Activated naive CD8-positive, alpha-beta T cell treated with anti-CD3 and anti-CD28 coated beads, Interleukin-2, amount 10 ng/mL, durations not matched to agents 7 days and 5 days (primary cell): ENCODE results near the gene ST8SIA2. TPM values are rescaled to one million over a fixed set of nuclear protein-coding genes. Genes with fewer than 3 reads are reported as not detected.
"Not testable (repeated sequence)": the region's sequence is repeated elsewhere in the genome, so short reads cannot be mapped to it uniquely, and the experiment has no call there.

Source experiments
- ATAC-seq: fragments of 150-1000 bp; cut with Tn5 transposase; one replicate; pipeline ENCODE4 v1.10.0; 2021; ENCODE audit warnings: low read depth, moderate library complexity
- POLR2A ChIA-PET: fragments of 350-600 bp; sonication (Branson Sonifier 250); formaldehyde crosslinking; loops from one replicate; lab custom pipeline; 2021; ENCODE audit warnings: antibody characterized with exemption; lab: Charles Lee
- DNase-seq: peaks from one replicate; pipeline ENCODE4 v3.0.0; 2021
- H3K27ac Mint-ChIP-seq: one replicate; pipeline ENCODE4 v1.8.0; 2022; ENCODE audit warnings: mild to moderate bottlenecking, mixed read lengths
- H3K27me3 Mint-ChIP-seq: one replicate; pipeline ENCODE4 v1.8.0; 2022; ENCODE audit warnings: mild to moderate bottlenecking, moderate library complexity, mixed read lengths
- H3K36me3 Mint-ChIP-seq: one replicate; pipeline ENCODE4 v1.8.0; 2021; ENCODE audit warnings: mild to moderate bottlenecking, mixed read lengths
- H3K4me1 Mint-ChIP-seq: one replicate; pipeline ENCODE4 v1.8.0; 2021; ENCODE audit warnings: mixed read lengths
- H3K4me3 Mint-ChIP-seq: one replicate; pipeline ENCODE4 v1.8.0; 2022; ENCODE audit warnings: mild to moderate bottlenecking, moderate library complexity, mixed read lengths
- H3K9me3 Mint-ChIP-seq: one replicate; pipeline ENCODE4 v1.8.0; 2021; ENCODE audit warnings: mixed read lengths
- total RNA-seq, 2 experiments: library from RNA; stranded (reverse); gene quantifications; one replicate each; pipeline ENCODE4 v1.2.3, GENCODE V29; 2021

ST8SIA2 gene
- total RNA-seq, 2 experiments from 2014 or later = not detected

GRCh38 chr15:92460023-92460422 is 66.3 kb downstream of the ST8SIA2 start:
- ATAC-seq (no peak), DNase-seq (no peak)
- Mint-ChIP-seq H3K4me1 (peaks cover 2% of the 10 kb centered on the region), H3K27me3 (peaks cover 5% of the 10 kb centered on the region), H3K4me3 (no peak overlapping the region), H3K27ac (no peak overlapping the region), H3K36me3 (no peaks in the 10 kb centered on the region), H3K9me3 (no peaks in the 10 kb centered on the region)
- POLR2A ChIA-PET = no interaction called here

DNA sequence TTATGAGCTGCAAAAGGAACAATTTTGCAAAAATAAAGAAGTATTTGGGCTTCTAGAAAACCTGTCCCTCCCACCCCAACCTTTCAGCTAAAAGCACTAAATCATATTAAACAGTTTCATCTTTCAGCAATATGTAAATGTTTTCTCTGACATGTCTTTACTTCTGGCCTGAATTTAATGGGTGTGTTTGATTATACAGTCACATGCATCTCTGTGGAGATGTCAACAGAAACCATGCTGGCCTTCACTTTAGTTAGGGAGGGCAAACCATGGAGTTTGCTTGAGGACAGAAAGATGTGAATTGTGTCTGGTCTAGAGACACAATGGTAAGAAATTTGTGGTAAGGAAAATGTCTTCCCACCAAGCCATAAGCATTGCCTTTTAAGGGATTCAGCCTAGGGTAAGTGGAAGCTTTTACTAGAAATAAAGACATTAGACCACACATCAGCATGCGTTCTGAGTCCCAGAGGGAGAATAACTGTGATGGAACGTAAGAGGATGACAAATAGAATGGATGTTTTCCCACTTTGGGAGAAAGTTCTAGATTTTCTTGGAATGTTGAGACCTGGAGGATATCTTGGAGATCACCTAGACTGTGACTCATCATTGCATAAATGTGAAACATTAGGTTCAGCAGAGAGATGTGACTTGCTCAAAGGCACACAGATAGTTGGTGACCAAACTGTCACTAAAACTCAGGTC is 68.9 kb downstream of the ST8SIA2 start:
- Mint-ChIP-seq H3K27ac (no peak overlapping the region), H3K4me1 (peaks cover 2% of the 10 kb centered on the region), H3K27me3 (peaks cover 5% of the 10 kb centered on the region), H3K9me3 (no peaks in the 10 kb centered on the region), H3K36me3 (no peaks in the 10 kb centered on the region), H3K4me3 (no peak overlapping the region)
- DNase-seq (no peak), ATAC-seq (no peak)
- POLR2A ChIA-PET = no interaction called here

GRCh38 chr15:92463352-92463751 is 69.7 kb downstream of the ST8SIA2 start:
- Mint-ChIP-seq H3K4me1 (peaks cover 2% of the 10 kb centered on the region), H3K9me3 (no peaks in the 10 kb centered on the region), H3K27me3 (peaks cover 5% of the 10 kb centered on the region), H3K4me3 (no peak overlapping the region), H3K36me3 (no peaks in the 10 kb centered on the region), H3K27ac (no peak overlapping the region)
- no peak for DNase-seq
- ATAC-seq = no peak
- POLR2A ChIA-PET = interaction anchor here (0.7 kb wide), 1 partner anchor 120 kb away, joined by 4 read pairs; no protein-coding TSS in a partner anchor

GRCh38 chr15:92463826-92464225 is 70.1 kb downstream of the ST8SIA2 start:
- no peak overlapping the region for H3K4me3 Mint-ChIP-seq
- H3K27me3 Mint-ChIP-seq = peaks cover 3% of the 10 kb centered on the region
- H3K36me3 Mint-ChIP-seq = no peaks in the 10 kb centered on the region
- ATAC-seq = no peak
- POLR2A ChIA-PET = interaction anchor here (0.7 kb wide), 1 partner anchor 119 kb away, joined by 4 read pairs; no protein-coding TSS in a partner anchor
- H3K27ac Mint-ChIP-seq = no peak overlapping the region
- no peaks in the 10 kb centered on the region for H3K9me3 Mint-ChIP-seq
- no peaks in the 10 kb centered on the region for H3K4me1 Mint-ChIP-seq
- no peak for DNase-seq

GRCh38 chr15:92466834-92467233 is 73.2 kb downstream of the ST8SIA2 start:
- DNase-seq = no peak
- Mint-ChIP-seq H3K4me3 (no peak overlapping the region), H3K4me1 (no peaks in the 10 kb centered on the region), H3K9me3 (no peaks in the 10 kb centered on the region), H3K36me3 (no peaks in the 10 kb centered on the region), H3K27me3 (no peaks in the 10 kb centered on the region), H3K27ac (no peak overlapping the region)
- POLR2A ChIA-PET = no interaction called here
- no peak for ATAC-seq

DNA sequence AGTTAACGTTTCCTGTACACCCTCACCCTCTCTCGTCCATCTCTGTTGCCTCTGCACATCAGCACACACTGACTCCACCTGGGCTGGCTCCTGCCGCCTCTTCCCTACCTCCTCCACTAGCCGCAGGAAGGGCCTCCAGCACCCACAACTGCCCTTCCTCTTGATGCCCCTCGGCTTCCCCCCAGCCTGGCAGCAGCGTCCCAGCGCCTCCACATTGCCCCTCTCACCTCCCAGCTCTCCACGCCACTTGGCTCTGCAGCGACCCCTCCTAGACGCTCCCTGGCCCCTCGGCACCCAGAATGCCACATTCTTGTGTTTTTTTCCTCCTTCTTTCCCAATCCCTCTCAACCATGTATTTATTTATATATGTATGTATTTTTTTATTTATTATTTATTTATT is 73.6 kb downstream of the ST8SIA2 start:
- Mint-ChIP-seq H3K27me3 (no peaks in the 10 kb centered on the region), H3K27ac (no peak overlapping the region), H3K4me3 (no peak overlapping the region), H3K36me3 (no peaks in the 10 kb centered on the region), H3K4me1 (no peaks in the 10 kb centered on the region), H3K9me3 (no peaks in the 10 kb centered on the region)
- ATAC-seq (no peak), DNase-seq (no peak)
- POLR2A ChIA-PET = no interaction called here

DNA sequence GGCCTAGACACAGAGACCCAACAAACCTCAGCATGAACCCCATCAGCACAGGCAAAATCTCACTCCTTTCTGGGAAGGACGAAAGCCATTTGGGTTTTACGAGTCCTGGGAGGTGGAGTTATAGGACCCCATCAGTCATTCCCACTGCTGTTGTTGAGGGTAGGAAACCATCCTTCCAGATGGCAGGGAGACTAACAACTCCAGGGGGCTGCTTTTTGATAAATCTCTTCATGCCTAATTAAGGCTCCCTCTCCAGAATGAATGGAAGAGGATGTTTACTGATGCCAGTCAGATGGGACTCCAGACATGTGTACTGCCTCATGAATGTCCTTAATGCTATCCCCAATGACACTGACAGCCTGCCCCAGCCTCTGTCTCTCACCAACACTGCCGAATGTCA is 75.3 kb downstream of the ST8SIA2 start:
- Mint-ChIP-seq H3K27me3 (no peaks in the 10 kb centered on the region), H3K4me3 (no peak overlapping the region), H3K4me1 (no peaks in the 10 kb centered on the region), H3K36me3 (no peaks in the 10 kb centered on the region), H3K9me3 (no peaks in the 10 kb centered on the region), H3K27ac (no peak overlapping the region)
- POLR2A ChIA-PET = no interaction called here
- no peak for DNase-seq
- ATAC-seq = no peak

DNA sequence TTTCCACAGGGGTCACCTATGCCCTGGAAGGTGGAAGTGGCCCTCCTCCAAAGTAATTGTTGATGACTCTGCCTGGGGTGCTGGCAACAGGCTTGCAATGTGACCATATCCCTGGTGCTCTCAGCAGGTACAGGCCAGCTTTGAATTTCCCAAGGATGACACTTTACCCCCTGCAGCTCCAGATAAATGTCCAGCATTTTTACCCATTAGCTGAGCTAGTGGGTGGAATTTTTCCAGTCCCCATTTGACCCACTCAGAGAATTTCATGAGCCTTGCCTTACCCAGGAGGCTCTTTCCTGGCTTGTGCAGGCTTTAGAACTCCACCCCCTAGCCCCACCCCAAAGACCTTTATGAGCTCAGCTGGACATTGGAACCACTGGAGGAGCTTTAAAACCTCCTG is 77.6 kb downstream of the ST8SIA2 start:
- no peaks in the 10 kb centered on the region for H3K4me1 Mint-ChIP-seq
- POLR2A ChIA-PET = no interaction called here
- DNase-seq (no peak), ATAC-seq (no peak)
- H3K36me3 Mint-ChIP-seq = no peaks in the 10 kb centered on the region
- no peaks in the 10 kb centered on the region for H3K9me3 Mint-ChIP-seq
- no peaks in the 10 kb centered on the region for H3K27me3 Mint-ChIP-seq
- H3K4me3 Mint-ChIP-seq = no peak overlapping the region
- no peak overlapping the region for H3K27ac Mint-ChIP-seq

GRCh38 chr15:92473756-92474155 is 80.1 kb downstream of the ST8SIA2 start:
- Mint-ChIP-seq H3K27ac (no peak overlapping the region), H3K27me3 (peaks cover 3% of the 10 kb centered on the region), H3K4me1 (no peaks in the 10 kb centered on the region), H3K36me3 (no peaks in the 10 kb centered on the region), H3K9me3 (no peaks in the 10 kb centered on the region), H3K4me3 (no peak overlapping the region)
- POLR2A ChIA-PET = no interaction called here
- no peak for ATAC-seq
- no peak for DNase-seq

- ATAC-seq, H3K4me1 Mint-ChIP-seq, H3K27me3 Mint-ChIP-seq, H3K9me3 Mint-ChIP-seq, H3K27ac Mint-ChIP-seq, H3K4me3 Mint-ChIP-seq, POLR2A ChIA-PET, H3K36me3 Mint-ChIP-seq, DNase-seq: not testable (repeated sequence)
Observed at GRCh38 chr15:92479730-92480129, 86.0 kb downstream of the ST8SIA2 start.

DNA sequence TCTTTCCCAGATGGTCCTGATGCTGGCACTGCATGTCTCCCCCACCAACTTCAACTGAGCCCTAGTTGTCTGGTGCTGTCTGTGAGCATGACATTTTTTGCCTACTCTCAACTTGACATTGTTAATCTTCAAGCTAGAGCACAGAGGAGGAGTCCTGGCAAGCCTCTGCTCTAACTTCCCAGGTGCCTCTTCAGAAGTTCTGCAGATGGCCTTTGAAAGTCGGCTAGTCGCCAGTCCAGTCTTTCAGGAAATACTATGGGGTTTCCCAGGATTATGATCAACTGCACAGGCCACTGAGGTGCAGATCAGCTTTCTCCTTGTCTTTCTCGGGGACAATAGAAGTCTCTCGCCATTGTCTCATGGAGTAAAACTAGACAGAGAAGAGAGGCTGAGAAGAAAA is 86.7 kb downstream of the ST8SIA2 start:
- no peak for DNase-seq
- Mint-ChIP-seq H3K27ac (no peak overlapping the region), H3K9me3 (peaks cover 3% of the 10 kb centered on the region), H3K36me3 (no peaks in the 10 kb centered on the region), H3K4me1 (no peaks in the 10 kb centered on the region), H3K27me3 (peaks cover 8% of the 10 kb centered on the region), H3K4me3 (no peak overlapping the region)
- POLR2A ChIA-PET = no interaction called here
- no peak for ATAC-seq

- no peak for ATAC-seq
- Mint-ChIP-seq H3K4me3 (no peak overlapping the region), H3K9me3 (peaks cover 1% of the 10 kb centered on the region), H3K27ac (no peak overlapping the region), H3K36me3 (no peaks in the 10 kb centered on the region), H3K4me1 (no peaks in the 10 kb centered on the region), H3K27me3 (peaks cover 6% of the 10 kb centered on the region)
- POLR2A ChIA-PET = no interaction called here
- DNase-seq = no peak
Observed at GRCh38 chr15:92485441-92485840, 91.8 kb downstream of the ST8SIA2 start.

DNA sequence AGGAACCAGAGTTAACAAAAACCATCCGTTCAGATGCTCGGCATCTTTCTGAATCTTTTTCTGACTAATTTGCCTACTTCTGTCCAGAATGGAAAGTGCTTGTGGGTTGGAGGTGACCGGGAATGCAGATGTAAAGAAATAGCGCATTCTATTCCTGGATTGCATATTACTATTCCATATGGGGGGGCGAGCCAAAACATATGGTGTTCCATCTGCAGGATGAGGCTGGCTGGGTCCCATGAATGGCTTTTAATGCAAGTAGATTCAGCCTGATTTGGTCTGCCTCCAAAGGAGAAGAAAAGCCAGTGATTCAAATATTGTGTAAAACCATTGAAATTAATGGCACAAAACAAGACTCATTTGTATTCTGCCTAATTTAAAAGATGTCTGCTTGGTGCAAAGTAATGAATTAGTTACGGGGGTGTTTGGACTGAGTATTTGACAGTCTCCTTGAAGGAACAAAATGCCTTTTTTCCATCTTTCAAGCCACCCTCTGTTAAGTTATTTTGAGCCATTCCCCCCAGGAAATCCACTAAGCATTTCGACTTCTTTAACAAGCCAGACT is 99.0 kb downstream of the ST8SIA2 start:
- no peak for DNase-seq
- H3K4me1 Mint-ChIP-seq = no peaks in the 10 kb centered on the region
- H3K27ac Mint-ChIP-seq = no peak overlapping the region
- ATAC-seq = no peak
- H3K36me3 Mint-ChIP-seq = no peaks in the 10 kb centered on the region
- peaks cover 15% of the 10 kb centered on the region for H3K27me3 Mint-ChIP-seq
- peaks cover 1% of the 10 kb centered on the region for H3K9me3 Mint-ChIP-seq
- no peak overlapping the region for H3K4me3 Mint-ChIP-seq
- POLR2A ChIA-PET = no interaction called here

DNA sequence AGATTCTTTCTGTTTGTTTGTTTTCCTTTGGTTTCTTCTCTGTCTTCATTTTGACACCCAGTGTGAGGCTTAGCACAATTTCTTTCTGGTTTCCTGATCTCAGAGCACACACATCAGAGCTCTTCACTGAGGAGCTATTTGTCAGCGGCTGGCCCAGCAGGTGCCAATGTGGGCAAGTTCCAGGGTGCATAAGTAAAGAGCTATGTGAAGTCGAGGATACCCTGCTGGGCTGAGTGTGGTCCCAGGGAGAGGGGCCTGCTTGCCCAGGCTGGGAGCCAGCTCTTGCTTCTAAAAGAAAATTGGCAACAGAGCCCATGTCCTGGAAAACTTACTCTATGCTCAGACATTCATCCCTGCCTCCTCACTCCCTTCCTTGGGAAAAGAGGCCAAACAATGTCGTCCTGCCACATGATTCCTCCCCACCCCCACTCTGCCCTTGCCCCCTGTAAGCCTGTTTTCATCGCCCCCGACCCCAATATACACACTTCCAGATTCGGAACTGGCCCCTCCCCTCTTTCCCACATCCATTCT is 101.2 kb downstream of the ST8SIA2 start:
- Mint-ChIP-seq H3K9me3 (peaks cover 1% of the 10 kb centered on the region), H3K4me1 (no peaks in the 10 kb centered on the region), H3K4me3 (no peak overlapping the region), H3K36me3 (no peaks in the 10 kb centered on the region), H3K27me3 (peaks cover 19% of the 10 kb centered on the region), H3K27ac (no peak overlapping the region)
- DNase-seq (no peak), ATAC-seq (no peak)
- POLR2A ChIA-PET = no interaction called here
